SJCRH30 (cell line): ENCODE results near the gene AHNAK. TPM values are rescaled to one million over a fixed set of nuclear protein-coding genes. Genes with fewer than 3 reads are reported as not detected.
"Not testable (repeated sequence)": the region's sequence is repeated elsewhere in the genome, so short reads cannot be mapped to it uniquely, and the experiment has no call there.

ENCODE experiments used
- DNase-seq, 2 experiments: peaks; one replicate each; pipeline ENCODE4 v3.0.0-alpha.2; 2015 to 2020
- H3K27ac ChIP-seq: fragments of 250-450 bp; sonication (Bioruptor Pico); 2 replicates; pipeline ENCODE4 v1.5.1; 2020; ENCODE audit warnings: mild to moderate bottlenecking, moderate library complexity
- H3K27me3 ChIP-seq: fragments of 250-450 bp; sonication (Bioruptor Pico); 2 replicates; pipeline ENCODE4 v1.5.1; 2020; ENCODE audit warnings: mild to moderate bottlenecking, moderate library complexity
- H3K36me3 ChIP-seq: fragments of 250-450 bp; sonication (Bioruptor Pico); 2 replicates; pipeline ENCODE4 v1.5.1; 2020; ENCODE audit warnings: mild to moderate bottlenecking, moderate library complexity
- H3K4me1 ChIP-seq: fragments of 250-450 bp; sonication (Bioruptor Pico); 2 replicates; pipeline ENCODE4 v1.5.1; 2020; ENCODE audit warnings: mild to moderate bottlenecking, moderate library complexity
- H3K4me3 ChIP-seq: fragments of 250-450 bp; sonication (Bioruptor Pico); 2 replicates; pipeline ENCODE4 v1.5.1; 2020; ENCODE audit warnings: mild to moderate bottlenecking, moderate library complexity
- H3K9me3 ChIP-seq: fragments of 250-450 bp; sonication (Bioruptor Pico); replicated peaks from 2 replicates; pipeline ENCODE4 v1.5.1; 2020; ENCODE audit warnings: mild to moderate bottlenecking, moderate library complexity
- total RNA-seq: library from RNA; depleted of rRNA; stranded (reverse); fragments of >200 nt; shearing (Covaris generic); gene quantifications from 2 replicates; pipeline ENCODE4 v1.2.3, GENCODE V29; 2014

Gene AHNAK
- total RNA-seq, 1 experiment from 2014 or later: 10.3 TPM

- Histone ChIP-seq H3K27ac (no peak overlapping the region), H3K27me3 (no peaks in the 10 kb centered on the region), H3K9me3 (no peaks in the 10 kb centered on the region), H3K4me1 (0 out of 2 replicates have a peak, but pooled peaks cover 6% of the 10 kb centered on the region), H3K36me3 (no peaks in the 10 kb centered on the region), H3K4me3 (no peak overlapping the region)
- DNase-seq: no peak
These were observed 83.5 kb downstream of the AHNAK start for GRCh38 chr11:62463121-62463542.

DNA sequence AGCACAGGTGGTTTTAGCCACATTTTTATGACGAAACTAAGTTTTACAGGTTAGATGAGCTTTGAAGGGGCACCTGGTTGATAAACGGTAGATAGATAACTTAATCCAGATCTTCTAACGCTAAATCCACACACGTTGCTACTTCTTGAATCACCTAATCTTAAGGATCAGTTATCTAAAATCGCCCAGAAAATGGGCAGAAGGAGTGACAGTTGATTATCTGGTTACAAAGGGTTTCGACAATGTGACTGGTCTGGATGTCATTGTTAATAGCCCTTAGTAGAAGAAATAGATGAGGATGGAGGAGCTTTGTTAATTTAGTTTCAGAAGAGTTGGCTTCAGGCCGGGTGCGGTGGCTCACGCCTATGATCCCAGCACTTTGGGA, 84.1 kb downstream of the AHNAK start:
- H3K4me1 ChIP-seq: 0 out of 2 replicates have a peak, but pooled peaks cover 6% of the 10 kb centered on the region
- no peaks in the 10 kb centered on the region for H3K9me3 ChIP-seq
- no peaks in the 10 kb centered on the region for H3K36me3 ChIP-seq
- no peaks in the 10 kb centered on the region for H3K27me3 ChIP-seq
- no peak overlapping the region for H3K4me3 ChIP-seq
- DNase-seq: no peak
- no peak overlapping the region for H3K27ac ChIP-seq

- no peak for DNase-seq
- Histone ChIP-seq H3K4me1 (0 out of 2 replicates have a peak, but pooled peaks cover 6% of the 10 kb centered on the region), H3K36me3 (no peaks in the 10 kb centered on the region), H3K9me3 (no peaks in the 10 kb centered on the region), H3K27me3 (no peaks in the 10 kb centered on the region), H3K4me3 (no peak overlapping the region), H3K27ac (no peak overlapping the region)
These were observed 84.7 kb downstream of the AHNAK start for GRCh38 chr11:62461740-62462507.

DNA sequence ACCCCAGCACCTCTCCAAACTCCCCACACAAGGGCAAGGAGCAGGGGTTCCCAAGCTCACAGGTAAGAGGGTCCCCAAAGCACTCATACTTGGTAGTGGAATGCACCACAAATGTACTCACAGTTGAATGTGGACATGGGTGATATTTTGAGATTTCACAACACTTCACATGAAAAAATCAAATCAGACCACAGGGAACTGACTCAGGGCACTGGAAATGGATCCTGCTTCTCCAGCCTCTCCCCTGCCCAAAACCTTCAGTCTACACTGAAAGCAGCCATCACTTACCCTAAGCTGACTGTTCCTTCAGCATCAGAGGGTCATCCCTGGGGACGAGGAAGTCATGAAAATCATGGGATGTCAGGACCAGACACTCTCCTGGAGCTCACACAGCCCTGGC, 87.5 kb downstream of the AHNAK start:
- DNase-seq: no peak
- Histone ChIP-seq H3K27ac (no peak overlapping the region), H3K4me1 (0 out of 2 replicates have a peak, but pooled peaks cover 6% of the 10 kb centered on the region), H3K36me3 (no peaks in the 10 kb centered on the region), H3K4me3 (no peak overlapping the region), H3K27me3 (no peaks in the 10 kb centered on the region), H3K9me3 (no peaks in the 10 kb centered on the region)

DNA sequence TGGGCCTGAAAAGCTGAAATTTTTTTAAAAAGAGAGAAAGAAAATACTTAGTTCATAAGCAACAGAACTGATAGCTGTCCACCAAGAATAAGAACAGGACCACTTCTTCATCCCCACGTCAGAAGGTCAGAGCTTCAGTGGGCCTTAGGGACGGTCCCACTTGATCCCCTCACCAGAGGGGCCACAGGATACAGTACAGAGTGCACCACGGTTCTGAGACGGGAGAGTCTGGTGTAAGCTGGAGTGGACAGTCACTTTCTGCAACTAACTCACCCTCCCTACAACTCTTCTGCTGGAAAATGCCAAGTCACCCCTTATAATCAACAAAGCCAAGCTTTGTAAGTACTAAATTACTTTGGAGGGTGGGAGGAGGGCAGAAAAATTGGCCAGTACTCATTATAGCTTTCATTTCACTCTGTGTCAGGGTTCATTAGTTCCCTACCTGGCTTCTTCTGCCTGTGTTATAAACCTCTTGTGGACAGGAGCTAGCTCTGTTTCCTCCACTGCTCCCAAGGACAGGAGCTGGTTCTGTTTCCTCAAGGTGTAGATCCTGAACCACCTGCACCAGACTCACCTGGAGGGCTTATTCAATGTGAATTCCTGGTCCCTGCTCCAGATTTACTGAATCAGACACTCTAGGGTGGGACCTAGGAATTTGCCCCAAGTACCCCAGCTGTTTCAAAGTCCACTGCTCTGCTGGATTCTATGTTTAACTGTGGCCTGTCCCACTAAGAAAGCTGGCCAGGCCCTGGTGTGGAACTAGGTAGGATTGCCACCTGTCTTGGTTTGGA, 88.2 kb downstream of the AHNAK start:
- Histone ChIP-seq H3K9me3 (no peaks in the 10 kb centered on the region), H3K27ac (no peak overlapping the region), H3K4me1 (0 out of 2 replicates have a peak, but pooled peaks cover 6% of the 10 kb centered on the region), H3K27me3 (no peaks in the 10 kb centered on the region), H3K36me3 (no peaks in the 10 kb centered on the region), H3K4me3 (no peak overlapping the region)
- no peak for DNase-seq

DNA sequence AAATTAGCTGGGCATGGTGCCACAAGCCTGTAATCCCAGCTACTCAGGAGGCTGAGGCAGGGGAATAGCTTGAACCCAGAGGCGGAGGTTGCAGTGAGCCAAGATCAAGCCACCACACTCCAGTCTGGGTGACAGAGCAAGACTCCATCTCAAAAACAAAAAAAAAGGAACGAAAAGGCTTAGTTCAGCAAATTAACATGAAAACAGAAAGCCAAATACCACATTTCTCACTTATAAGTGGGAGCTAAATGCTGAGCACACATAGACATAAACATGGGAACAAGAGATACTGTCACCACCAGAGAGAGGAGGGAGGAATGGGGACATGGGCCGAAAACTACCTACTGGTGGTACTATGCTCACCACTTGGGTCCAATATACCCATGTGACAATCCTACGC, 89.1 kb downstream of the AHNAK start:
- Histone ChIP-seq H3K9me3 (no peaks in the 10 kb centered on the region), H3K27ac (no peak overlapping the region), H3K4me3 (no peak overlapping the region), H3K27me3 (no peaks in the 10 kb centered on the region), H3K4me1 (0 out of 2 replicates have a peak, but pooled peaks cover 6% of the 10 kb centered on the region), H3K36me3 (no peaks in the 10 kb centered on the region)
- no peak for DNase-seq

DNA sequence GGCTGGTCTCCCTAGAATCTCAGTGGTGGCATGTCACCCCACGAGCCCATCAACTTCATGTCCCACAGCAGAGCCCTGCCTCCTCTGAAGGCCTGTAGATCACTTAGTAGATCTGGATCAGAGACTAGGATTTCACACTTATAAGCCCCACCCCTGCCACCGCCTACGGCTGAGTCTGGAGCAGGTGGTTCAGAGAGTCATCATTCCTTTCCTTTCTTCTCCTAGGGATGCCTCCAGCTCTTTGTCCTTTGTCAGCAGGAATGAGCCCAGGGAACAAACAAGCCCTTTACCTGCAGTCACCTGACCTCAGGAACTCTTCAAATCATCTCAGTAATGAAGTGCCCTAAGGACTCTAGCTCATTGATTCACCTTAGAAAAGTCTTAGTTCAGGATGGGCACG, 90.0 kb downstream of the AHNAK start:
- Histone ChIP-seq H3K36me3 (no peaks in the 10 kb centered on the region), H3K9me3 (no peaks in the 10 kb centered on the region), H3K4me3 (no peak overlapping the region), H3K4me1 (0 out of 2 replicates have a peak, but pooled peaks cover 3% of the 10 kb centered on the region), H3K27me3 (no peaks in the 10 kb centered on the region), H3K27ac (no peak overlapping the region)
- no peak for DNase-seq

GRCh38 chr11:62452839-62453468, 93.7 kb downstream of the AHNAK start:
- H3K9me3 ChIP-seq: no peaks in the 10 kb centered on the region
- H3K27me3 ChIP-seq: no peaks in the 10 kb centered on the region
- no peak for DNase-seq
- no peaks in the 10 kb centered on the region for H3K4me1 ChIP-seq
- no peak overlapping the region for H3K4me3 ChIP-seq
- no peaks in the 10 kb centered on the region for H3K36me3 ChIP-seq
- H3K27ac ChIP-seq: no peak overlapping the region

DNA sequence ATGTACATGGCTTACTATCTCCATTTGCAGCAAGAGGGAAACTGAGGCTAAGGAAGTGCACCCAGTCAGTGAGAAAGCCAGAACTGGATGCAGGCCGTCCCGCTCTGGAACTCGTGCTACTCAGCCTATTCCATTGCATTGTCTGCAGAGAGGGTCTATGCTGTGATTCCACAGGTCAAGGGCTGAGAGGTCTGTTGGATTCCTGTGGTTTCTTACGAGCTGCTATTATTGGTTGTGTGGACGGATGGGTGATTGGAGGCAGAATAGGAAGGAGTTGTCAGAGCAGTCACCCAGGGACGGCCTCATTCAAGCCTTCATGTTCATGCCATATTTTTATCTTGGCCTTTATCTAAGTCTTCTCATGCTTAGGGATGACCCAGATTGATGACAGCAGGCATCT, 94.3 kb downstream of the AHNAK start:
- H3K9me3 ChIP-seq: no peaks in the 10 kb centered on the region
- H3K36me3 ChIP-seq: no peaks in the 10 kb centered on the region
- no peaks in the 10 kb centered on the region for H3K27me3 ChIP-seq
- H3K4me3 ChIP-seq: no peak overlapping the region
- no peaks in the 10 kb centered on the region for H3K4me1 ChIP-seq
- DNase-seq: no peak
- H3K27ac ChIP-seq: no peak overlapping the region

DNA sequence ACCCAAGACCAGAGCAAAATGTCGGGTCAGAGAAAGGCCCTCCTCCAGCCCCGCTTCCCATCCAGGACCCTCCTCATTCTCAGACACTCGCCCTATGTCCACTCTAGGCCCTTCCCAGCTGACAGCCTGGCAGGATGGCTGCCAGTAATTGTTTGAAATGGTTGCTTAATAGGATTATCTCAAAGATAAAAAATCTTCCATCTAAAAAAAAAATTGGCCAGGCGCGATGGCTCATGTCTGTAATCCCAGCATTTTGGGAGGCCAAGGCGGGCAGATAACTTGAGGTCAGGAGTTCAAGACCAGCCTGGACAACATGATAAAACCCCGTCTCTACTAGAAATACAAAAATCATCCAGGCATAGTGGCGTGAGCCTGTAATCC, 95.4 kb downstream of the AHNAK start:
- H3K36me3 ChIP-seq: no peaks in the 10 kb centered on the region
- H3K9me3 ChIP-seq: no peaks in the 10 kb centered on the region
- H3K27me3 ChIP-seq: no peaks in the 10 kb centered on the region
- no peak overlapping the region for H3K27ac ChIP-seq
- no peak for DNase-seq
- no peaks in the 10 kb centered on the region for H3K4me1 ChIP-seq
- no peak overlapping the region for H3K4me3 ChIP-seq

DNA sequence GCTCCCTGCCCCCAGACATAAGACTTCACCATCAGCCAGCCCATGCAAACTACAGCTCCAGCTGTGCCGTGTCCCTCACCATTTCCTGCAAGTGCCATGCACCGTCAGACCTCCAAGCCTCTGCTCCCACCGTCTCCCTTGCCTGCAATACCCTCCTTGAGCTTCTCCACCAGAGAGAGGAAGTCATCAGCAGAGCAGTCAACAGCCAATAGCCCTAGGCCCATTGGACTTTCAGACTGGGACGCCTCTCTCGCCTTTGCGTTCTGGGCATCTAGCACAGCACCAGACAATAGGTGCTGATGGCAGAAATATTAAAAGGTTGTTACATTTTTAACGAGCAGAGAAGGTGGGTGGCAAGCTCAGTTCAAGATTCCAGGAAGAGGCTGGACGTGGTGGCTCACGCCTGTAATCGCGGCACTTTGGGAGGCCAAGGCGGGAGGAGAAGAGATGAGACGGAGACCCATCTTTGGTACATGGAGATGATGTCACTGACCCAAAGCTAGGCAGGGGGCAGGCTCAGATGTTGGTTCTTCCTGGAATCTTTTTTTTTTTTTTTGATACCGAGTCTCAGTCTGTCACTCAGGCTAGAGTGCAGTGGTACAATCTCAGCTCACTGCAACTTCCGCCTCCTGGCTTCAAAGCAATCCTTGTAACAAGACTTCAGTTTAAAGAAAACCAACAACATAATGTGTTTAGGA, 95.9 kb downstream of the AHNAK start:
- DNase-seq: no peak
- H3K4me1 ChIP-seq: no peaks in the 10 kb centered on the region
- no peaks in the 10 kb centered on the region for H3K27me3 ChIP-seq

GRCh38 chr11:62449912-62450311, 96.7 kb downstream of the AHNAK start:
- not testable (repeated sequence) for H3K36me3 ChIP-seq, DNase-seq, H3K4me3 ChIP-seq, H3K27me3 ChIP-seq, H3K4me1 ChIP-seq, H3K9me3 ChIP-seq, H3K27ac ChIP-seq

More for the DNA sequence above, 95.9 kb downstream of the AHNAK start:
- H3K36me3 ChIP-seq: no peaks in the 10 kb centered on the region
- H3K9me3 ChIP-seq: no peaks in the 10 kb centered on the region
- H3K4me3 ChIP-seq: no peak overlapping the region
- no peak overlapping the region for H3K27ac ChIP-seq

DNA sequence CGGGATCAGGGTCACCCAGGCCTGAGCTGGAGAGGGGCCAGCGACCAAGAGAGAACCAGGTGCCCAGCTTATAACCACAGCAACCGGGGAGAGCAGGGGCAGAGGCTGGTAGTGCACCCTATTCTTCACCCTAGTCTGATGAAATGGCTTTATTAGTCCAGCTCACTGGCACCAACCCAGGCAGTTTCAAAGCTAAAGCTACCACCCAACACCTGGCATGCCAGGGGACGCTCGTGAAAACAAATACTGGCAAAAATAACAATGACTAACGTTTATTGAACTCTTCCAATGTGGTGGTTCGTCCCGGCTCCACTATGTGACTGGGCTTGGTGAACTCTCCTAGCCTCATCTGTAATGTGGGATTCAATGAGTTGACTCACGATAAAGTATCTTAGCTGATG, 97.2 kb downstream of the AHNAK start:
- DNase-seq: no peak
- Histone ChIP-seq H3K4me1 (peaks cover 4% of the 10 kb centered on the region; the same call in 1 of the 2 replicates), H3K4me3 (no peak overlapping the region), H3K27ac (no peak overlapping the region), H3K9me3 (no peaks in the 10 kb centered on the region), H3K36me3 (no peaks in the 10 kb centered on the region), H3K27me3 (no peaks in the 10 kb centered on the region)

DNA sequence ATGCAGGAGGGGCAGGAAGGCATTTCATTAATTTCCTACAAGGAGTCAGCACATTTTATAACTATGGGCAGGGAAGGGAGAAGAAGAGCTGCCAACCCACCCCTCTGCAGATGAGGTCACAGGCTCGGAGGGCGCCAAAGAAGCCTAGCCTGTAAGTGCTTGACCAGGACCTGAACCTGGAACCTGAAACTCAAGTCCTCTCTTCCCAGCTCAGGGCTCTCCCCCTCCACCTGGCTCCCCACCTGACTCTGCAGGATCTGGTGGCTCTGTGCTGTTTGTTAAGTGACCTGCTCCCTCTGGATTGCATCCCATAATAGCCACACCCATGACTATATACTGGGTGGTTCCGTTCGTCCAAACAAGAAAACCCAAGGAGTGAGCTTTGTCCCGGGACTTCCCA, 100.5 kb downstream of the AHNAK start:
- no peak overlapping the region for H3K4me3 ChIP-seq
- DNase-seq: no peak
- H3K36me3 ChIP-seq: no peaks in the 10 kb centered on the region
- no peaks in the 10 kb centered on the region for H3K9me3 ChIP-seq
- no peaks in the 10 kb centered on the region for H3K27me3 ChIP-seq
- no peak overlapping the region for H3K27ac ChIP-seq
- H3K4me1 ChIP-seq: peaks cover 11% of the 10 kb centered on the region; the same call in 1 of the 2 replicates
